Sigmoid colon (tissue), 7 donors: ENCODE results near the gene TGM6. TPM values are rescaled to one million over a fixed set of nuclear protein-coding genes. Genes with fewer than 3 reads are reported as not detected.

ENCODE experiments used
- DNase-seq: peaks from one replicate; pipeline ENCODE4 v3.0.0-alpha.2; 2019
- H3K27ac ChIP-seq, 4 donors: fragments of 200-600 bp; sonication (generic); one replicate each; pipeline ENCODE4 v1.5.1; 2016 to 2019; ENCODE audit warnings: mild to moderate bottlenecking in 1 of 4
- H3K27me3 ChIP-seq, 3 donors: fragments of 200-600 bp; sonication (generic); one replicate each; pipeline ENCODE4 v1.5.1; 2019; ENCODE audit warnings: mild to moderate bottlenecking in 1 of 3
- H3K36me3 ChIP-seq, 4 donors: fragments of 200-600 bp; sonication (generic); one replicate each; pipeline ENCODE4 v1.5.1; 2016 to 2019
- H3K4me1 ChIP-seq, 4 donors: fragments of 200-600 bp; sonication (generic); one replicate each; pipeline ENCODE4 v1.5.1; 2017 to 2019
- H3K4me3 ChIP-seq, 4 donors: fragments of 200-600 bp; sonication (generic); one replicate each; pipeline ENCODE4 v1.5.1; 2017 to 2019; ENCODE audit warnings: mild to moderate bottlenecking in 2 of 4, moderate library complexity in 1 of 4
- H3K9me3 ChIP-seq, 4 donors: fragments of 200-600 bp in 3 of 4; sonication (generic) in 3 of 4; one replicate each; pipeline versions ENCODE4 v1.5.1 to v1.6.1; 2013 to 2019
- CTCF ChIP-seq, 4 experiments: fragments of 450-650 bp in 3 of 4; fragments of 200-600 bp in 1 of 4; IDR thresholded peaks; one replicate each; pipeline ENCODE4 v1.5.1; 2016 to 2019; ENCODE audit warnings: antibody characterized with exemption in 4 of 4, mild to moderate bottlenecking in 3 of 4, moderate library complexity in 2 of 4
- EP300 ChIP-seq, 4 donors: sonication (generic); formaldehyde crosslinking; IDR thresholded peaks; one replicate each; pipeline ENCODE4 v1.6.1; 2017; ENCODE audit warnings: antibody characterized with exemption in 4 of 4
- POLR2A ChIP-seq, 2 donors: fragments of 450-650 bp; IDR thresholded peaks; one replicate each; pipeline ENCODE4 v1.6.1; 2016; ENCODE audit warnings: antibody characterized with exemption in 2 of 2, mild to moderate bottlenecking in 2 of 2, moderate library complexity in 2 of 2
- POLR2AphosphoS5 ChIP-seq, 4 donors: sonication (generic); formaldehyde crosslinking; IDR thresholded peaks; one replicate each; pipeline ENCODE4 v1.6.1; 2017; ENCODE audit warnings: antibody characterized with exemption in 4 of 4
- WGBS, 2 donors: extraction: QIAGEN DNeasy Blood & Tissue Kit; methylation state at CpG; one replicate each; pipeline ENCODE4 v1.1.7; 2013; 5-methylcytosine and 5-hydroxymethylcytosine counted together
- intact Hi-C: fragments of 100-400 bp; cut with DNase I; formaldehyde crosslinking; loops from one replicate; pipeline ENCODE4 v1.15.1; 2023
- polyA plus RNA-seq, 3 donors: library from polyadenylated mRNA; stranded (reverse); fragments of 200-250 nt; gene quantifications; one replicate each; pipeline ENCODE4 v1.2.3, GENCODE V29; 2013
- total RNA-seq, 4 donors: library from RNA; depleted of rRNA; stranded (reverse); fragments of >200 nt; gene quantifications; one replicate each; pipeline ENCODE4 v1.1.0, GENCODE V29; 2016
- donor health status: healthy with polysubstance abuse.
- donor health status: Bipolar disorder and iron deficiency.
- donor health status: healthy.

The TGM6 gene
- total and polyA plus RNA-seq, 7 donors: not detected

GRCh38 chr20:2335096-2335870 is 45.4 kb upstream of the TGM6 start:
- no peak overlapping the region for H3K27ac ChIP-seq
- H3K4me1 ChIP-seq: no peaks in the 10 kb centered on the region
- DNase-seq: no peak
- H3K4me3 ChIP-seq: no peak overlapping the region
- intact Hi-C loops: no loop called here
- 87 to 92% methylated on average over 9 of the region's 9 CpGs for WGBS, 2 donors
- no peaks in the 10 kb centered on the region for H3K36me3 ChIP-seq
- H3K9me3 ChIP-seq: no peaks in the 10 kb centered on the region
- TF ChIP-seq CTCF (IDR thresholded peaks at IDR 0.05): no peak
- no peak for TF ChIP-seq POLR2A (IDR thresholded peaks at IDR 0.05)
- no peak for TF ChIP-seq EP300 (IDR thresholded peaks at IDR 0.05)
- TF ChIP-seq POLR2AphosphoS5 (IDR thresholded peaks at IDR 0.05): no peak
- H3K27me3 ChIP-seq: no peaks in the 10 kb centered on the region

- TF ChIP-seq POLR2A (IDR thresholded peaks at IDR 0.05): no peak
- WGBS, 2 donors: 88% methylated on average over 4 of the region's 4 CpGs
- DNase-seq: no peak
These were observed 44.2 kb upstream of the TGM6 start for GRCh38 chr20:2336471-2336870.

GRCh38 chr20:2337142-2337541 is 43.6 kb upstream of the TGM6 start:
- no peak overlapping the region for H3K4me3 ChIP-seq
- intact Hi-C loops: no loop called here
- no peaks in the 10 kb centered on the region for H3K9me3 ChIP-seq
- TF ChIP-seq POLR2A (IDR thresholded peaks at IDR 0.05) (no peak), EP300 (IDR thresholded peaks at IDR 0.05) (no peak), POLR2AphosphoS5 (IDR thresholded peaks at IDR 0.05) (no peak), CTCF (IDR thresholded peaks at IDR 0.05) (no peak)
- 89 to 93% methylated on average over 5 of the region's 5 CpGs for WGBS, 2 donors
- H3K36me3 ChIP-seq: no peaks in the 10 kb centered on the region
- H3K4me1 ChIP-seq: no peaks in the 10 kb centered on the region
- H3K27me3 ChIP-seq: no peaks in the 10 kb centered on the region
- H3K27ac ChIP-seq: no peak overlapping the region
- DNase-seq: no peak

More at GRCh38 chr20:2336471-2336870, 44.2 kb upstream of the TGM6 start:
- Histone ChIP-seq H3K4me1 (no peaks in the 10 kb centered on the region), H3K27ac (no peak overlapping the region), H3K9me3 (no peaks in the 10 kb centered on the region), H3K27me3 (no peaks in the 10 kb centered on the region), H3K36me3 (no peaks in the 10 kb centered on the region), H3K4me3 (no peak overlapping the region)
- intact Hi-C loops: no loop called here

GRCh38 chr20:2338411-2339066 is 42.2 kb upstream of the TGM6 start:
- Histone ChIP-seq H3K36me3 (no peaks in the 10 kb centered on the region), H3K4me1 (no peaks in the 10 kb centered on the region), H3K27me3 (no peaks in the 10 kb centered on the region), H3K4me3 (no peak overlapping the region), H3K9me3 (no peaks in the 10 kb centered on the region), H3K27ac (no peak overlapping the region)
- WGBS, 2 donors: 55 to 66% methylated on average over 5 of the region's 5 CpGs
- no peak for DNase-seq
- intact Hi-C loops: no loop called here
- no peak for TF ChIP-seq EP300 (IDR thresholded peaks at IDR 0.05)
- no peak for TF ChIP-seq POLR2AphosphoS5 (IDR thresholded peaks at IDR 0.05)
- TF ChIP-seq POLR2A (IDR thresholded peaks at IDR 0.05): no peak
- TF ChIP-seq CTCF (IDR thresholded peaks at IDR 0.05): no peak

- H3K4me3 ChIP-seq: no peak overlapping the region
- DNase-seq: no peak
- 93 to 95% methylated on average over 11 of the region's 11 CpGs for WGBS, 2 donors
- no peak for TF ChIP-seq EP300 (IDR thresholded peaks at IDR 0.05)
- TF ChIP-seq POLR2A (IDR thresholded peaks at IDR 0.05): no peak
- TF ChIP-seq CTCF (IDR thresholded peaks at IDR 0.05): no peak
- no peak for TF ChIP-seq POLR2AphosphoS5 (IDR thresholded peaks at IDR 0.05)
- H3K4me1 ChIP-seq: no peaks in the 10 kb centered on the region
- intact Hi-C loops: no loop called here
- H3K27me3 ChIP-seq: no peaks in the 10 kb centered on the region
- no peaks in the 10 kb centered on the region for H3K36me3 ChIP-seq
- no peak overlapping the region for H3K27ac ChIP-seq
- H3K9me3 ChIP-seq: no peaks in the 10 kb centered on the region
These were observed 40.6 kb upstream of the TGM6 start for GRCh38 chr20:2340136-2340535.
